ENCODE data around the gene LRP6.

The LRP6 gene

GRCh38 chr12:12072064-12072760 is 194.6 kb downstream of the LRP6 start:
- no peak for DNase-seq (ENCODE audit: low read depth)

- no peak for DNase-seq (ENCODE audit: low read depth)
Observed at GRCh38 chr12:12070674-12071656, 195.9 kb downstream of the LRP6 start, which contains the start of gene BCL2L14. Gene BCL2L14 (plus strand): TSS chr12:12070939. CDS start chr12:12079306, 8,367 bp downstream.

- no peak for DNase-seq (ENCODE audit: low read depth)
Observed at GRCh38 chr12:12069821-12070548, 196.9 kb downstream of the LRP6 start.

GRCh38 chr12:12068751-12069150 is 198.1 kb downstream of the LRP6 start:
- no peak for DNase-seq (ENCODE audit: low read depth)
